K562 (cell line): Measurements from ENCODE around the gene KPTN. TPM values are rescaled to one million over a fixed set of nuclear protein-coding genes. Genes with fewer than 3 reads are reported as not detected.

Experiments
- ARHGAP35 ChIP-seq: fragments of 450-650 bp; IDR thresholded peaks from 2 replicates; pipeline ENCODE4 v1.6.1; 2018; ENCODE audit not compliant: partially characterized antibody
- CHCHD3 ChIP-seq: fragments of 250-450 bp; sonication (Bioruptor Pico); IDR thresholded peaks from 2 replicates; pipeline ENCODE4 v2.1.2; 2022; ENCODE audit warnings: mild to moderate bottlenecking
- CREBBP ChIP-seq: IDR thresholded peaks from one replicate; pipeline ENCODE4 v1.6.1; 2012; ENCODE audit warnings: low read depth, mild to moderate bottlenecking, control low read depth, inconsistent platforms, low read length
- ERF ChIP-seq: fragments of 450-650 bp; formaldehyde crosslinking; IDR thresholded peaks from 2 replicates; pipeline ENCODE4 v1.4.0; 2020; ENCODE audit warnings: mild to moderate bottlenecking, mixed read lengths
- FOXK2 ChIP-seq, 2 experiments: fragments of 450-650 bp; IDR thresholded peaks in 1 of 2; conservative IDR thresholded peaks in 1 of 2; 2 replicates each; pipeline ENCODE4 v1.6.1; 2016; ENCODE audit warnings: low read depth in 2 of 2, mild to moderate bottlenecking in 1 of 2
- GMEB1 ChIP-seq: fragments of 250-450 bp; sonication (Bioruptor Pico); IDR thresholded peaks from 2 replicates; pipeline ENCODE4 v1.4.0; 2020; ENCODE audit warnings: mild to moderate bottlenecking
- HEY1 ChIP-seq: fragments of 250-450 bp; sonication (Bioruptor Pico); IDR thresholded peaks from 2 replicates; pipeline ENCODE4 v1.5.0; 2020; ENCODE audit warnings: mild to moderate bottlenecking, moderate library complexity, borderline replicate concordance
- HINFP ChIP-seq: fragments of 450-650 bp; conservative IDR thresholded peaks from 2 replicates; pipeline ENCODE4 v1.6.1; 2016; ENCODE audit warnings: missing genetic modification characterization, low read depth, mild to moderate bottlenecking, control low read depth, missing compliant biosample characterization
- IRF1 ChIP-seq: sonication (generic); formaldehyde crosslinking; IDR thresholded peaks from 2 replicates; pipeline ENCODE4 v1.8.0; 2022; ENCODE audit warnings: missing genetic modification reagents, mild to moderate bottlenecking, borderline replicate concordance
- KHSRP ChIP-seq: fragments of 450-650 bp; IDR thresholded peaks from 2 replicates; pipeline ENCODE4 v1.6.1; 2017
- LARP7 ChIP-seq: fragments of 450-650 bp; IDR thresholded peaks from 2 replicates; pipeline ENCODE4 v1.6.1; 2016
- MCM2 ChIP-seq: fragments of 450-650 bp; IDR thresholded peaks from 2 replicates; pipeline ENCODE4 v1.6.1; 2017; ENCODE audit warnings: low read depth, mild to moderate bottlenecking
- NFIC ChIP-seq: fragments of 450-650 bp; IDR thresholded peaks from 2 replicates; pipeline ENCODE4 v1.6.1; 2017; ENCODE audit warnings: mild to moderate bottlenecking, inconsistent platforms
- POLR2A ChIP-seq: fragments of 450-650 bp; conservative IDR thresholded peaks from 2 replicates; pipeline ENCODE4 v1.6.1; 2016
- POLR2AphosphoS2 ChIP-seq: IDR thresholded peaks from 2 replicates; pipeline ENCODE4 v1.6.1; 2012; ENCODE audit warnings: low read length, improper control_type of control experiment
- PTRF ChIP-seq: fragments of 450-650 bp; IDR thresholded peaks from 2 replicates; pipeline ENCODE4 v1.6.1; 2016; ENCODE audit warnings: mild to moderate bottlenecking, missing genetic modification characterization, missing compliant biosample characterization
- SMARCC2 ChIP-seq: fragments of 450-650 bp; IDR thresholded peaks from 2 replicates; pipeline ENCODE4 v1.6.1; 2017; ENCODE audit warnings: antibody characterized with exemption, moderate library complexity, mild to moderate bottlenecking, low read depth
- STAT5B ChIP-seq: fragments of 250-450 bp; sonication (Bioruptor Pico); IDR thresholded peaks from 2 replicates; pipeline ENCODE4 v1.8.0; 2021; ENCODE audit warnings: mild to moderate bottlenecking, inconsistent platforms
- USF2 ChIP-seq: sonication (generic); formaldehyde crosslinking; IDR thresholded peaks from 2 replicates; pipeline ENCODE4 v1.5.0; 2020; ENCODE audit warnings: missing genetic modification reagents
- ZBTB5 ChIP-seq: fragments of 450-650 bp; IDR thresholded peaks from 2 replicates; pipeline ENCODE4 v1.6.1; 2017; ENCODE audit warnings: antibody characterized with exemption
- ZFP36 ChIP-seq: fragments of 150-350 bp; IDR thresholded peaks from 2 replicates; pipeline ENCODE4 v1.6.1; 2018; ENCODE audit warnings: low read length, low read depth; ENCODE audit not compliant: partially characterized antibody
- ZNF23 ChIP-seq: fragments of 250-450 bp; sonication (Bioruptor Pico); IDR thresholded peaks from 2 replicates; pipeline ENCODE4 v1.4.0; 2020; ENCODE audit warnings: mild to moderate bottlenecking
- ZNF263 ChIP-seq: sonication (generic); formaldehyde crosslinking; IDR thresholded peaks from 2 replicates; pipeline ENCODE4 v1.8.0; 2022; ENCODE audit warnings: mild to moderate bottlenecking, missing genetic modification reagents, borderline replicate concordance
- ZNF75A ChIP-seq: fragments of 450-650 bp; formaldehyde crosslinking; IDR thresholded peaks from 2 replicates; pipeline ENCODE4 v1.4.0; 2020; ENCODE audit warnings: mild to moderate bottlenecking
- ZNF778 ChIP-seq: fragments of 450-650 bp; formaldehyde crosslinking; IDR thresholded peaks from 2 replicates; pipeline ENCODE4 v1.4.0; 2020; ENCODE audit warnings: mild to moderate bottlenecking, moderate library complexity
- polyA plus RNA-seq, 8 experiments: library from polyadenylated mRNA; depleted of rRNA in 4 of 8; stranded (reverse) in 5 of 8; unstranded in 3 of 8; fragments of >200 nt; fragmentation: Nextera tagmentation in 2 of 8; fragmentation: Illumina TruSeq in 1 of 8; extraction: Ambion mirVana in 2 of 8; extraction: Trizol in 1 of 8; gene quantifications; 2 replicates each; pipeline versions ENCODE4 v1.2.1 to v1.2.3, GENCODE V29; 2011 to 2014; ENCODE audit warnings: inconsistent platforms in 1 of 8, missing spikeins in 1 of 8
- total RNA-seq, 7 experiments: library from RNA; depleted of rRNA in 6 of 7; stranded (reverse); fragments of >200 nt in 6 of 7; fragmentation: Illumina TruSeq in 2 of 7; extraction: Trizol in 2 of 7; gene quantifications; 2 replicates each; pipeline versions ENCODE4 v1.2.1 to v1.2.3, GENCODE V29; 2011 to 2021; ENCODE audit warnings: low replicate concordance in 1 of 7

The KPTN gene
- total and polyA plus RNA-seq, 9 of the 15 experiments (the other 6 are each of a cell fraction or from before 2014, with no cell fraction given): 0.56 to 18.2 (median 8.5) TPM

- TF ChIP-seq ARHGAP35 (no peak), NFIC (no peak), ZBTB5 (no peak), HINFP (no peak), POLR2A (peak; percentile 82), PTRF (tag) (no peak), CREBBP (no peak), ZNF75A (peak; percentile 96), FOXK2 (conservative IDR thresholded peaks at IDR 0.05 in 1 of 2, IDR thresholded peaks at IDR 0.05 in 1 of 2; ENCODE audit: low read depth in 2 of 2) (peak; percentile 95 to 97), ERF (no peak), SMARCC2 (no peak), STAT5B (CRISPR knock-in tag) (no peak), KHSRP (no peak), USF2 (peak; percentile 94), LARP7 (no peak), ZNF778 (no peak), MCM2 (no peak), ZFP36 (no peak), ZNF23 (CRISPR knock-in tag) (no peak), CHCHD3 (CRISPR knock-in tag) (no peak), POLR2AphosphoS2 (no peak), ZNF263 (CRISPR knock-in tag) (no peak), GMEB1 (CRISPR knock-in tag) (peak; percentile 91), HEY1 (CRISPR knock-in tag) (no peak), IRF1 (CRISPR knock-in tag) (no peak)
Measured at GRCh38 chr19:47514869-47515588, 31.0 kb upstream of the KPTN start, which contains the start of gene NAPA (continued).
